ENCODE data around the gene TPCN1. TPM values are rescaled to one million over a fixed set of nuclear protein-coding genes. Genes with fewer than 3 reads are reported as not detected.

Gene TPCN1
- polyA plus RNA-seq, 5 donors, result 21.7 to 36.0 (median 28.8) TPM

- DNase-seq, result no peak
Observed at GRCh38 chr12:113285679-113286610, 64.7 kb downstream of the TPCN1 start.

DNA sequence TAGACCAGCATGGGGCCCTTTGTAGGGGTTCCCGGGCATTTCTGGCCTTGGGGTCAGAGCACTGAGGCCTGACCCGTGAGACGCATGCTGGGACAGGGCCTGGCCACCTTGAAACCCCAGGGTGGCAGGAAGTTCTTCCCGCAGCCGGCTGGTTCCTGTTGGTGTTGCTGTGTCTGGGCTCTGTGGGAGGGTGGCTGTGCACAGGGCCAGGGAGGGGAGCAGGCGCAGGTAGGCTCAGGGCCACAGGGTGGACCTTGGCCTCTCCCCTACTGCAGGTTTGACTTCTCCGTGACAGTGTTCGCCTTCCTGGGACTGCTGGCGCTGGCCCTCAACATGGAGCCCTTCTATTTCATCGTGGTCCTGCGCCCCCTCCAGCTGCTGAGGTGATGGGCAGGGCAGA is 65.4 kb downstream of the TPCN1 start:
- DNase-seq, result no peak

- no peak for DNase-seq
Observed at GRCh38 chr12:113287146-113287898, 66.1 kb downstream of the TPCN1 start.

GRCh38 chr12:113287899-113288282 is 66.6 kb downstream of the TPCN1 start:
- DNase-seq, result no peak

DNA sequence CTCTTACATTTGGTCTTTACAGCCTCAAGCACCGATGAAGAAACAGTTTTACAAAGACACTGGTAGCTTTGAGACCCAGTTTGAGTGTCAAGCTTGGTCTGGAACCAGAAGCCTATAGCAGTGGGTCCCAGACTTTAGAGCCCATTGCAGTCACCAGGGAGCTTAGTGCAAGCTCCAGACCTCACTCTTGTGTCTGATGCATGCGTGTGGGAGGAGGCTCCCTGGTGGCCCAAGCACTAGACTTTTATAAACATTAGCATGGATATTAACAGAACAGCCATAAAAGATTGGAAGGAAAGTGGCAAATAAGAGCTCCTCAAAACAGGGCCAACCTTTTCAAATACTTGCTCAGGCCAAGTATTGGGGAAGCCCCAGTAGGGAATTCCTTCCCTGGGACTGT is 68.1 kb downstream of the TPCN1 start:
- no peak for DNase-seq

GRCh38 chr12:113290506-113290905 is 69.2 kb downstream of the TPCN1 start:
- DNase-seq, result no peak

GRCh38 chr12:113291586-113291985 is 70.3 kb downstream of the TPCN1 start:
- no peak for DNase-seq

GRCh38 chr12:113292091-113292490 is 70.8 kb downstream of the TPCN1 start:
- DNase-seq, result no peak

GRCh38 chr12:113292547-113292946 is 71.3 kb downstream of the TPCN1 start:
- no peak for DNase-seq

- no peak for DNase-seq
Observed at GRCh38 chr12:113293100-113293499, 71.8 kb downstream of the TPCN1 start.

DNA sequence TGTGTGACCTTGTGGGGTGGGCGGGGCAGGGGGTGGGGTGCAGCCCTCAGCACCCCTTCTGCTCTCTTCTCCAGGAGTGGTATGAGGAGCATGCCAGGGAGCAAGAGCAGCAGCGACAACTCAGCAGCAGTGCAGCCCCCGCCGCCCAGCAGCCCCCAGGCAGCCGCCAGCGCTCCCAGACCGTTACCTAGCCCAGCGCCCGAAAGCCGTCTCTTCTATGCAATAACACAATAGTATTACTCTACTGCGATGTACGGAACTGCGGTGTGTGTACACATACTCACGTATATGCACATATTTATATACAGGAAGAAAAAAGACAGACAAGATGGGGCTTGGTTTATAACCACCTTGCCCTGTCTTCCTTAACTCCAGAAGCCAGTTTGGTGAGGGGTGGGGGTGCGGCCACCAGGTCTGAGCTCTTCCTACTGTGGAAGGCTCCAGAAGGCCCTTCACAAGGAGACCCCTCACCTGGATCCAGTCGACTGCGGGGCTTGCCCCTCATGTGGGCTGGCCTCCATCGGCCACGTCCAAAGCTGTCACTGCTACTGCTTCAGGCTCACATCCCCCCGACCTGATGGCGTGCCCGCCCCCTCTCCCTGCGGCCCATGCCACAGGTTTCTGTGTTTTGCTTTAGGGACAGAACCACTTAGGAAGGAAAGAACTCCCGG is 74.8 kb downstream of the TPCN1 start:
- no peak for DNase-seq

DNA sequence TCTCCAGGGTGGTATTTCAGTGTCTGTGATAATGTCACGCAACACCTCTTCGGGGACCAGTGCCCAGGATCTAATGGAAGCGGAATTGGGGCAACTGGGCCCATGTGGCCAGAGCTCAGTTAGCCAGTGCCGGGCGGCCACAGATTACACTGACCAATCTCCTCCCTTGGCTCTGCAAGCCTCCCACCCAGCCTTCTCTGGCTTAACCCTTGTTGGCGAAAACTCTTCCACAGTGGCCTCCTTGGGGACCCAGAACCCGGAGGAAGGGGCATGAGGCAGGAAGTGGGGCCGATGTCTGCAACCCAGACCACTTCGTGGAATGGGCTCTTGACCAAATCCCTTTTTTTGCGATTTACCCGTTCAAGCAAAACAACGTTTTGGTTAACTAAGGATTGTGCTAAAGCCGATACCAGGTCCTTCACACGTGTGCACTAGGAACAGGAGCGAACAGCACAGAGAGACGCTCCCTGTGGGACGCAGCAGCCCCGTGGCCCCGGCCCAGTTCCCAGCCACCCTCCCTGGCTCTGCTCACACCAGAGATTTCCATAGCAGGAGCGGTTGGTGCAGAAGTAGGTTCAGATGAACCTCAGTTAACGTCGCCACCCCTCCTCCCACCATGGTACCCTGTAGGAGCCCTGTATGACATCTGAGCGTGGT is 75.4 kb downstream of the TPCN1 start:
- DNase-seq, result no peak

GRCh38 chr12:113297214-113297587 is 75.9 kb downstream of the TPCN1 start:
- DNase-seq, result no peak

GRCh38 chr12:113297621-113298471 is 76.6 kb downstream of the TPCN1 start:
- DNase-seq, result no peak

DNA sequence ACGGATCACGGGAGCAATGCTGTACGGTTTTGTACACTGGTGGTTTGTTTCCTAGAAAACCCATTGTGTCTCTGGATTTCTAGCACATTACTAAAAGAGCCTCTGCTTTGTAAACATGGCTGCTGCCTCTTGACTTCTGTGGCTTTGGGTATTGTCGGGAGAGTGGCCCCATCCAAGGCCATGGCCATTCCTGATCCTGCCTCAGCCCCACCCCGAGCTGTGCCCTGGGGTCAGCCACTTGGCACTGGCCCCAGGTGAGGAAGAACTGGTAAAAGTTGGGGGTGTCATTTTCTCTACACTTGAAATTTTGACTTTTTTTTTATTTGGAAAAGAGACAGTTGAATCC is 77.2 kb downstream of the TPCN1 start:
- DNase-seq, result no peak

- no peak for DNase-seq
Observed at GRCh38 chr12:113298861-113299545, 77.7 kb downstream of the TPCN1 start.

DNA sequence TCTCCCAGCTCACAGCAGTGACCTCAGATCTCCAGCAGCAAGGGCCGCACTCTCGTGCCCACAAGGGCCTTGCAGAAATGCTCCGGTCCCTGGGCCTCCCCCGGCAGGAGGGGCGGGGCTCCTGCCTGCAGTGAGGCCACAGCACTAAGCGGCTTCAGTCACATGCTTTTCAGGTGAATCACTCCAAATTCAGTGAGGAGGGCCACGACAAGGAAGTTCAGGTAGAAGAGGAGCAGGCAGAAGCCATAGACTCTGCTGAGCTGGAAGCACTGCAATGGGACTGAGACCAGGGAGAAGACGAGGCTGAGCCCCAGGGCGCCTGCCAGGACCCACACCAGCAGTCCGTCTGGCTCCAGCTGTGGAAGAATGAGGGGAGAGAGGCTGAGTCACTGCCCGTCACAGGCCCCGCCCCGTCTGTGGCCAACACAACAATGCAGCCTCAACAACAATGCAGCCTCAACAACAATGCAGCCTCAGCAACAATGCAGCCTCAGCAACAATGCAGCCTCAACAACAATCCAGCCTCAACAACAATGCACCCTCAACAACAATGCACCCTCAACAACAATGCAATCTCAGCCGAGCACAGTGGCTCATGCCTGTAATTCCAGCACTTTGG is 78.5 kb downstream of the TPCN1 start:
- DNase-seq, result peak in 1 of 2 donors; percentile 9

DNA sequence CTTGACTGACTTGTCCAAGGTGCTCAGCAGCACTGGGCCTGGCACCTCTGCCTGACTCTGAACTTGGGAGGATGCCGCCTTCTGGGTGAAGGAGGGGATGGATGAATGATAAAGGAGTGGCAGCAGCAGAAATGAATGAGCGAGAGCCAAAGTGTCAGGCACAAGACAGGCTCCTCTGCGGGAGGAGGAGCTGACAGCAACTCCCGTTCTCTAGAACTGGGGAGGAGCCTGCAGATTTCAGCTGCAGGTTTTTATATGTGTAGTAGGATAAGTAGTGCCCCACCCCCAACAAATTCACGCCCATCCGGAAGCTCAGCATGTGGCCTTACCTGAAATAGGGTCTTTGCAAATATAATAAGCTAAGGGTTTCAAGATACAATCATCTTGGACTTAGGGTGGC is 80.5 kb downstream of the TPCN1 start:
- no peak for DNase-seq

- no peak for DNase-seq
Observed at GRCh38 chr12:113302466-113302865, 81.2 kb downstream of the TPCN1 start.

Measured in right lung (tissue), 5 donors.